Muscle of leg (tissue), 11 donors: ENCODE measurements around the gene DEPDC4. TPM values are rescaled to one million over a fixed set of nuclear protein-coding genes. Genes with fewer than 3 reads are reported as not detected.

Experiments
- DNase-seq: peaks from one replicate; pipeline ENCODE4 v3.0.0; 2013
- H3K27ac ChIP-seq: one replicate; pipeline ENCODE4 v1.5.1; 2013; ENCODE audit warnings: mild to moderate bottlenecking, low read length, control low read depth
- H3K27me3 ChIP-seq: one replicate; pipeline ENCODE4 v1.6.1; 2013; ENCODE audit warnings: low read length; ENCODE audit not compliant: control insufficient read depth, insufficient read depth
- H3K36me3 ChIP-seq: one replicate; pipeline ENCODE4 v1.6.1; 2013; ENCODE audit warnings: low read length; ENCODE audit not compliant: control insufficient read depth, insufficient read depth
- H3K4me1 ChIP-seq: one replicate; pipeline ENCODE4 v1.6.1; 2013; ENCODE audit warnings: low read length; ENCODE audit not compliant: control insufficient read depth, insufficient read depth
- H3K4me3 ChIP-seq: one replicate; pipeline ENCODE4 v1.5.1; 2013; ENCODE audit warnings: low read length, control low read depth
- H3K9me3 ChIP-seq: replicated peaks from 2 replicates; pipeline ENCODE4 v1.6.1; 2013; ENCODE audit warnings: low read depth, low read length; ENCODE audit not compliant: control insufficient read depth
- WGBS: methylation state at CpG from one replicate; pipeline ENCODE4 v1.1.5; 2013; ENCODE audit warnings: missing lambda C conversion rate; ENCODE audit not compliant: insufficient coverage; 5-methylcytosine and 5-hydroxymethylcytosine counted together
- polyA plus RNA-seq, 8 donors: library from polyadenylated mRNA; unstranded; fragments of 120-200 nt; gene quantifications; one replicate each; pipeline versions ENCODE4 v1.2.1 to v1.2.3, GENCODE V29; 2013; ENCODE audit warnings: inconsistent platforms in 1 of 8, low replicate concordance in 1 of 8; ENCODE audit not compliant: insufficient read length in 8 of 8, insufficient read depth in 1 of 8
- total RNA-seq: library from RNA; stranded (reverse); fragments of 120-200 nt; gene quantifications from one replicate; pipeline ENCODE4 v1.2.4, GENCODE V29; 2013

DEPDC4 gene
- total and polyA plus RNA-seq, 9 donors, result 0.57 to 2.8 (median 1.4) TPM

DNA sequence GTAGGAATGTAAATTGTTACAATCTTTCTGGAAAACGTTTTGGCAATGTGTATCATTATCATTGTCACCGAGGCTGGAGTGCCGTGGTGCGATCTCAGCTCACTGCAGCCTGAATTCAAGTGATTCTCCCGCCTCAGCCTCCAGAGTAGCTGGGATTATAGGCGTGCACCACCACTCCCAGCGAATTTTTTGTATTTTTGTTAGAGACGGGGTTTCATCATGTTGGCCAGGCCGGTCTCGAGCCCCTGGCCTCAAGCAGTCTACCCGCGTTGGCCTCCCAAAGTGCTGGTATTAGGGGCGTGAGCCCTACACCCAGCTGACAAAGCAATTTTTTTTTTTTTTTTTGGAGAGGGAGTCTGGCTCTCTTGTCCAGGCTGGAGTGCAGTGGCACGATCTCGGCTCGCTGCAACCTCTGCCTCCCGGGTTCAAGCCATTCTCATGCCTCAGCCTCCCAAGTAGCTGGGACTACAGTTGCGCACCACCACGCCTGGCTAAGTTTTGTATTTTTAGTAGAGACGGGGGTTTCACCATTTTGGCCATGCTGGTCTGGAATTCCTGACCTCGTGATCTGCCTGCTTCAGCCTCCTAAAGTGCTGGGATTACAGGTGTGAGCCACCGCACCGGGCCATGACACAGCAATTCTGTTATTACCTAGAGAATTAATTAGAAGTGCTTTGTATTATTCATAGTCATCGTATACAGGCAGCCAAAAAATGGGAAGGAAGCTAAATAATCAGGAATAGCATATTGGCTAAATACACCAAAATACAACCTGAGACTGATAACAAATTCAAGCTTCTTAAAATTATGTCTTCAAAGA, 65.1 kb downstream of the DEPDC4 start:
- H3K4me1 ChIP-seq, result peaks cover 12% of the 10 kb centered on the region
- peak overlapping the region; percentile 82 for H3K4me3 ChIP-seq
- H3K27me3 ChIP-seq, result no peaks in the 10 kb centered on the region
- no peak for DNase-seq
- no peaks in the 10 kb centered on the region for H3K9me3 ChIP-seq
- H3K27ac ChIP-seq, result no peak overlapping the region
- peaks cover under 1% of the 10 kb centered on the region for H3K36me3 ChIP-seq
- WGBS, result 78% methylated on average over 12 of the region's 24 CpGs

DNA sequence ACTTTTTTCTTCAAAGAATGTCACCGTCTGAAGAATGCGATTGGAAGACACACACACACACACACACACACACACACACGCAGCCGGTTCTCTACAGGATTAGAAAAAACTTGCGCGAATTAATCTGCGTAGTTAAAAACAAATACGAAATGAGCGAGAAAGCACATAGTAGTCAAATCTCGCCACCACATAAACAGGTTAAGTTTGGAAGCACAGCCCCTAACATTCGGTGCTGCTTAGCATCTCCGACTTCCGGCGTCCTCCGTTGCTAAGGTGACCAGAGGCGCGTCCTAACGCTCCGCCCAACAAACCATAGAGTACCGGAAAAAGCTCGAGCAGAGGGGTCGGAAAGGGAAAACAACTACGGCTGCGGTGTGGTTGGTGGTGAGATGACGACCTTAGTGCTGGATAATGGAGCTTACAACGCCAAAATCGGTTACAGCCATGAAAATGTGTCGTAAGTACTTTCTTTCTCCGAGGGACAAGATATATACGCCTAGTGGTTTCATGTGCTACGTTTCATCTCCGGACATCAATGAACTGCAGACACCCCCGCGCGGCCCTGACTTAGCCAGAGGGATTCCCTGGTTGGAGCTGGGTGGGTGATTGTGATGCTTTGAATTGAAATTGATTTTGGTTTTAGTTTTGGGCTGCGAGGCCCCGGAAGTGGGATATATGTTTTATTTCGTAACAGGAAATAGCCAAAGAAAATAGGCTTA, 66.3 kb downstream of the DEPDC4 start, which contains the start of gene ACTR6:
TSS of gene ACTR6 (plus strand) at position 353 of the 719 bp plus-strand sequence. CDS start at position 390, 37 bp downstream.
- no peaks in the 10 kb centered on the region for H3K27me3 ChIP-seq
- H3K4me3 ChIP-seq, result peak within 1 kb of the TSS; percentile 82
- H3K4me1 ChIP-seq, result peaks cover 12% of the 10 kb centered on the region
- H3K9me3 ChIP-seq, result no peaks in the 10 kb centered on the region
- WGBS, result under 1% methylated on average over 20 of the region's 38 CpGs
- no peaks in the 10 kb centered on the region for H3K36me3 ChIP-seq
- H3K27ac ChIP-seq, result peak within 1 kb of the TSS; percentile 93
- DNase-seq, result peak; percentile 99

DNA sequence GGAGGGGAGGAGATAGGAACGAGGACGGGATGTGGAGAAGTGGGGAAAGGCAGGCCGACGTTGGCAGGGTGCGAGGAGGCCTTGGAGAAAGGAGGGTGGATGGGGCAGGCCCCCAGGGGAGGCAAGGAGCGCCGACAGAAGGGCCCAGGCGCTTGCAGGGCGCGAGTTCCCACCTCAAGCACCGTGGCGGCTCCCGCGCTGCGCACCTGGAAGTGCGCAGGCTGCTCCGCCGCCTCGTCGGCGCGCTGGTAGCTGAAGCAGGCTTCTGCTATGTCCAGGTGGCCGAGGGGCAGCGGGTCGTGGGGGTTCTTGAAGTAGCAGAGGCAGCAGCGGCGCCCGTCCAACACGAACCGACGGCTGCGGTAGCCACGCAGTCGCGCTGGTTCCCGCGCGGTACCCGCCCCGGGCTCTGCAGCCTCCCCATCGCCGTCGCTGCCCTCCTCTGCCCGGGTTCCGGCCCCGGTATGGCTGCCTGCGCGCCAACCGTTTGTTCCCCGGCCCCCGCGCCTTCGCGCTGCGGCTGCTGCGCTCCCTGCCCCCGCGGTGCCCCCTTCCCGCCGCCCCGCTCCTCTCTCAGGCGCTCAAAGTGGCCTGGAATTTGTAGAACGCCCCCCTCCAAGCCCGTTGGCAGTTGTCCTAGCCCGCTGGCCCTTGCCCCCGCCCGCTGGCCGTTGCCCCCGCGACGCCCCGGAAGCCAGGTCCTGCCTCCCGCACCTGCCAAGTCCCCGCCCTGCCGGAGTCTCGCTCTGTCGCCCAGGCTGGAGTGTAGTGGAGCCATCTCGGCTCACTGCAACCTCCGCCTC, 67.3 kb downstream of the DEPDC4 start:
- H3K4me1 ChIP-seq, result peaks cover 12% of the 10 kb centered on the region
- peak overlapping the region; percentile 82 for H3K4me3 ChIP-seq
- H3K27ac ChIP-seq, result peak overlapping the region; percentile 93
- H3K36me3 ChIP-seq, result no peaks in the 10 kb centered on the region
- peak; percentile 55 for DNase-seq
- no peaks in the 10 kb centered on the region for H3K9me3 ChIP-seq
- H3K27me3 ChIP-seq, result no peaks in the 10 kb centered on the region
- WGBS, result 1% methylated on average over 74 of the region's 79 CpGs

DNA sequence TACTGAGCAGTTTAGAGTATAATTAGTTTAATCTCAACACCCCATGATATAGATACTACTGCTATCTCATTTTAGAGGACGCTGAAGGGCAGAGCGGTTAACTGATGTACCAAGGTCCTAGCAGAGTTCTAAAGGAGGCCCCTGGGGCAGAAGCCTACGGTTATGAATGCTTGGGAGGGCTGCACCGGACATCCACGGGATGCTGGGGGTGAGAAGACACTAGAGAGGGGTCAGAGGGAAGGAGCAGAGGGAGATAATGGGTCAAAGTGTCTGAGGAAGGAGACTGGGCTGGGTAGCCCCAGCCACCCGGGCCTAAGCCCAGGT, 67.9 kb downstream of the DEPDC4 start:
- no peaks in the 10 kb centered on the region for H3K27me3 ChIP-seq
- no peaks in the 10 kb centered on the region for H3K36me3 ChIP-seq
- DNase-seq, result no peak
- H3K4me1 ChIP-seq, result peaks cover 12% of the 10 kb centered on the region
- no peaks in the 10 kb centered on the region for H3K9me3 ChIP-seq
- H3K27ac ChIP-seq, result no peak overlapping the region
- 32% methylated on average over 6 of the region's 6 CpGs for WGBS
- peak overlapping the region; percentile 82 for H3K4me3 ChIP-seq

DNA sequence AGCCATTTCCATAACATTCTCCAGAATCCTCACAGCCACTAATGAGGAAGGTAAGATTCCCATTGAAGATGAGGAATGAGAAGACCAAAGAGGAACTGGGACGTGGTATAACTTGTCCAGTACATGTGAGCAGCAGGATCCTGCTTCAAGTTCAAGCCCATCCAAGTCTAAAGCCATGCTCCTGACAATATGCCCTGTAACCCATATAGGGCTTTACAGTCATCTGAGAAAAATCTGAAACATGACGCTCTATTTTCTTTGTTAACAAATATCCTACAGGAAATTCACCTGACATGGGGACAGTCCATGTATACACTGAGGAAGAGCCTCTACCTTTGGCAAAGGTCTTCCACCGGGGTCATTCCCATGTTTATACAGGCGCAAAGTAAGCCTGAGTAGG, 69.4 kb downstream of the DEPDC4 start:
- Histone ChIP-seq H3K4me1 (peaks cover 12% of the 10 kb centered on the region), H3K27me3 (no peaks in the 10 kb centered on the region), H3K9me3 (no peaks in the 10 kb centered on the region), H3K36me3 (no peaks in the 10 kb centered on the region), H3K4me3 (no peak overlapping the region), H3K27ac (no peak overlapping the region)
- 92% methylated on average over 4 of the region's 4 CpGs for WGBS
- no peak for DNase-seq

DNA sequence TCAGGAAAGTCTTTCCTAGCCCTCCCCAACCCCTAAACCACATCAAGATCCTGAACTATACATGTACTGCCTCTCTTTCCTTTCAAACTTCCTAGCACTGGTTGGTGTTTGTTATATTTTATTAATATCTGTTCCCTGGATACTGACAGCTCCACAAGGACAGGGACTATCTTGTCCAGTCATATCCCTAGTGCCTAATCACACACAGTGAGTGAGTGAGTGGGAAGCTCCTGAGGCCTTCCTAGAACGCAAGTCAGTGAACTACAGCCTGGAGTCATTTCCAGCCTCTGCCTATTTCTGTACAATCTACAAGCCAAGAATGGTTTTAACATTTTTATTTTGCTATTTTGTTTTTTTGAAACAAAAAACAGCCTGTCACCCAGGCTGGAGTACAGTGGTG, 73.8 kb downstream of the DEPDC4 start:
- peak; percentile 9 for DNase-seq
- Histone ChIP-seq H3K4me1 (no peaks in the 10 kb centered on the region), H3K27ac (no peak overlapping the region), H3K4me3 (no peak overlapping the region), H3K9me3 (no peaks in the 10 kb centered on the region), H3K27me3 (no peaks in the 10 kb centered on the region), H3K36me3 (no peaks in the 10 kb centered on the region)
- WGBS, result no CpG with 5 or more reads among the region's 1 CpG

Other genes starting within 250 kb of the DEPDC4 start
- gene BLTP3B, start 124.2 kb downstream of the DEPDC4 start, total RNA-seq, result 20.7 TPM
- gene BLTP3B, start 124.2 kb downstream of the DEPDC4 start, polyA plus RNA-seq, result 10 to 100 TPM; 10.6 to 17.2 (median 13.2) TPM
- gene ACTR6, start 66.3 kb downstream of the DEPDC4 start, total RNA-seq, result 20.5 TPM
- gene ACTR6, start 66.3 kb downstream of the DEPDC4 start, polyA plus RNA-seq, result 10 to 100 TPM; 18.1 to 22.4 (median 19.5) TPM
- gene SCYL2, start 98 bp upstream of the DEPDC4 start, total RNA-seq, result 27.6 TPM
- 10 to 100 TPM; 22.2 to 33.8 (median 27.0) TPM for gene SCYL2, start 98 bp upstream of the DEPDC4 start, polyA plus RNA-seq
- 0.35 TPM for gene SLC17A8, start 90.0 kb upstream of the DEPDC4 start, total RNA-seq
- under 1 TPM; 0.37 to 0.57 (median 0.46) TPM for gene SLC17A8, start 90.0 kb upstream of the DEPDC4 start, polyA plus RNA-seq
- gene NR1H4, start 206.8 kb upstream of the DEPDC4 start, total RNA-seq, result 0.04 TPM
- 1 to 10 TPM in 1 of 8 donors, under 1 TPM in 4, not detected in 3; 0.16 to 3.4 (median 0.22) TPM for gene NR1H4, start 206.8 kb upstream of the DEPDC4 start, polyA plus RNA-seq